B cell (primary cell): ENCODE results near the gene DAGLB.

Source experiments
- EZH2 ChIP-seq: IDR thresholded peaks from 2 replicates; pipeline ENCODE4 v1.6.1; 2012; ENCODE audit warnings: borderline replicate concordance, low read depth, mild to moderate bottlenecking, moderate library complexity, low read length; ENCODE audit not compliant: insufficient read depth, poor library complexity, severe bottlenecking
- TF ChIP-seq, protein P1 (sequence below): fragments of 200-600 bp; IDR thresholded peaks from one replicate; pipeline ENCODE4 v1.8.0; 2022; ENCODE audit warnings: antibody characterized with exemption, mild to moderate bottlenecking

DNA sequence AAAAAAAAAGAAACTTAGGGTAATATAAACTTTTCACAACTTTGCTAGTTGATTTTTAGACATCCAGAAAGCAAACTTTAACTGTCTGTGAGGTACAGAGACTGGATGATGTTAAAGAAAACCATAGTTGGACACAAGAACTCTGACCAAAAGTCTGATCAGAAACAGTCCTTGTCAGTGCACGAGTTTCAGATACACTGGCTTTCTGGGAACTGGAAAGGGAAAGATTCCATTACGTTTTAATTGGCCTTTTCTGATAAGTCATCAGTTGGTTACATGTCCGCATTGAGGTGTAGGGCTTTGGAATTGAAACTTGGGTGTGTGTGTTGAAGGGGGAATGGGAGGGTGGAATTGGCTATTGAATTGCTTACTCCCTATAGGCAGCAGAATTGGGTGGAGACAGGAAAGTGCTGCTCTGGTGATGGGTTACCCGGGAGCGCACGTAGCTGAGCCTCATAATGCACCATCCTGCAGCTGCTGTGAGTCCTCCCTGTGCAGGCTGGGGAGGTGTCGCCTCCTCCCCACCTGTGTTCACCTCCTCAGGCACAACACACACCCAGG lies 59.9 kb downstream of the DAGLB start:
- no peak for TF ChIP-seq EZH2
- TF ChIP-seq, protein P1, sequence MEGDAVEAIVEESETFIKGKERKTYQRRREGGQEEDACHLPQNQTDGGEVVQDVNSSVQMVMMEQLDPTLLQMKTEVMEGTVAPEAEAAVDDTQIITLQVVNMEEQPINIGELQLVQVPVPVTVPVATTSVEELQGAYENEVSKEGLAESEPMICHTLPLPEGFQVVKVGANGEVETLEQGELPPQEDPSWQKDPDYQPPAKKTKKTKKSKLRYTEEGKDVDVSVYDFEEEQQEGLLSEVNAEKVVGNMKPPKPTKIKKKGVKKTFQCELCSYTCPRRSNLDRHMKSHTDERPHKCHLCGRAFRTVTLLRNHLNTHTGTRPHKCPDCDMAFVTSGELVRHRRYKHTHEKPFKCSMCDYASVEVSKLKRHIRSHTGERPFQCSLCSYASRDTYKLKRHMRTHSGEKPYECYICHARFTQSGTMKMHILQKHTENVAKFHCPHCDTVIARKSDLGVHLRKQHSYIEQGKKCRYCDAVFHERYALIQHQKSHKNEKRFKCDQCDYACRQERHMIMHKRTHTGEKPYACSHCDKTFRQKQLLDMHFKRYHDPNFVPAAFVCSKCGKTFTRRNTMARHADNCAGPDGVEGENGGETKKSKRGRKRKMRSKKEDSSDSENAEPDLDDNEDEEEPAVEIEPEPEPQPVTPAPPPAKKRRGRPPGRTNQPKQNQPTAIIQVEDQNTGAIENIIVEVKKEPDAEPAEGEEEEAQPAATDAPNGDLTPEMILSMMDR, result no peak
